ENCODE data around the gene LDB2.

The LDB2 gene

GRCh38 chr4:16672421-16672820 is 226.0 kb downstream of the LDB2 start:
- H3F3A ChIP-seq (ENCODE audit: insufficient read depth, low read length): no peaks in the 10 kb centered on the region
- no peak overlapping the region for H3K27ac ChIP-seq (ENCODE audit: low read length)
- H3K27me3 ChIP-seq (replicated peaks; ENCODE audit: insufficient read depth, low read length): no peaks in the 10 kb centered on the region
- H3K4me1 ChIP-seq (ENCODE audit: low read length): no peaks in the 10 kb centered on the region
- TF ChIP-seq CTCF (IDR thresholded peaks at IDR 0.05; ENCODE audit: low read length): no peak
- TF ChIP-seq EZH2 (optimal IDR thresholded peaks at IDR 0.05; ENCODE audit: low read depth, low read length): no peak
- no peak for TF ChIP-seq EZH2phosphoT487 (IDR thresholded peaks at IDR 0.05; ENCODE audit: low read length)
- DNase-seq: no peak
- no peak overlapping the region for H2AFZ ChIP-seq (ENCODE audit: low read length)
- H3K9me2 ChIP-seq (replicated peaks; ENCODE audit: insufficient read depth, low read length): no peaks in the 10 kb centered on the region
- no peaks in the 10 kb centered on the region for H3K9me3 ChIP-seq (replicated peaks; ENCODE audit: insufficient read depth, low read length)
- no peak overlapping the region for H3K9ac ChIP-seq (ENCODE audit: low read length)
- no peaks in the 10 kb centered on the region for H3K79me2 ChIP-seq (ENCODE audit: low read length)
- no peaks in the 10 kb centered on the region for H4K20me1 ChIP-seq (ENCODE audit: insufficient read depth, low read length)
- no peak overlapping the region for H3K4me3 ChIP-seq (ENCODE audit: low read length)
- no peaks in the 10 kb centered on the region for H3K36me3 ChIP-seq (replicated peaks; ENCODE audit: insufficient read depth, low read length)
- no peak overlapping the region for H3K4me2 ChIP-seq (ENCODE audit: low read depth, low read length)

- Histone ChIP-seq H3F3A (ENCODE audit: insufficient read depth, low read length) (no peaks in the 10 kb centered on the region), H3K27me3 (replicated peaks; ENCODE audit: insufficient read depth, low read length) (no peaks in the 10 kb centered on the region), H3K9ac (ENCODE audit: low read length) (no peak overlapping the region), H3K9me3 (replicated peaks; ENCODE audit: insufficient read depth, low read length) (no peaks in the 10 kb centered on the region), H4K20me1 (ENCODE audit: insufficient read depth, low read length) (no peaks in the 10 kb centered on the region), H3K9me2 (replicated peaks; ENCODE audit: insufficient read depth, low read length) (no peaks in the 10 kb centered on the region), H2AFZ (ENCODE audit: low read length) (no peak overlapping the region), H3K4me1 (ENCODE audit: low read length) (no peaks in the 10 kb centered on the region), H3K4me2 (ENCODE audit: low read depth, low read length) (no peak overlapping the region), H3K36me3 (replicated peaks; ENCODE audit: insufficient read depth, low read length) (no peaks in the 10 kb centered on the region), H3K4me3 (ENCODE audit: low read length) (no peak overlapping the region), H3K27ac (ENCODE audit: low read length) (no peak overlapping the region), H3K79me2 (ENCODE audit: low read length) (no peaks in the 10 kb centered on the region)
- no peak for TF ChIP-seq EZH2phosphoT487 (IDR thresholded peaks at IDR 0.05; ENCODE audit: low read length)
- no peak for TF ChIP-seq CTCF (IDR thresholded peaks at IDR 0.05; ENCODE audit: low read length)
- TF ChIP-seq EZH2 (optimal IDR thresholded peaks at IDR 0.05; ENCODE audit: low read depth, low read length): no peak
- DNase-seq: no peak
Observed at GRCh38 chr4:16671741-16672140, 226.7 kb downstream of the LDB2 start.

GRCh38 chr4:16670727-16671126 is 227.7 kb downstream of the LDB2 start:
- Histone ChIP-seq H2AFZ (ENCODE audit: low read length) (no peak overlapping the region), H3K9me2 (replicated peaks; ENCODE audit: insufficient read depth, low read length) (no peaks in the 10 kb centered on the region), H3K9me3 (replicated peaks; ENCODE audit: insufficient read depth, low read length) (no peaks in the 10 kb centered on the region), H3K27ac (ENCODE audit: low read length) (no peak overlapping the region), H3K79me2 (ENCODE audit: low read length) (no peaks in the 10 kb centered on the region), H3F3A (ENCODE audit: insufficient read depth, low read length) (peaks cover 7% of the 10 kb centered on the region; the same call in 1 of the 2 replicates), H3K4me3 (ENCODE audit: low read length) (no peak overlapping the region), H3K27me3 (replicated peaks; ENCODE audit: insufficient read depth, low read length) (no peaks in the 10 kb centered on the region), H3K4me1 (ENCODE audit: low read length) (0 out of 2 replicates have a peak, but pooled peaks cover 6% of the 10 kb centered on the region), H3K36me3 (replicated peaks; ENCODE audit: insufficient read depth, low read length) (no peaks in the 10 kb centered on the region), H3K9ac (ENCODE audit: low read length) (no peak overlapping the region), H3K4me2 (ENCODE audit: low read depth, low read length) (no peak overlapping the region), H4K20me1 (ENCODE audit: insufficient read depth, low read length) (no peaks in the 10 kb centered on the region)
- TF ChIP-seq CTCF (IDR thresholded peaks at IDR 0.05; ENCODE audit: low read length) (no peak), EZH2phosphoT487 (IDR thresholded peaks at IDR 0.05; ENCODE audit: low read length) (no peak)
- DNase-seq: no peak

All from MM.1S (cell line).